HepG2 (cell line): Measurements from ENCODE around the gene CAPN15. TPM values are rescaled to one million over a fixed set of nuclear protein-coding genes. Genes with fewer than 3 reads are reported as not detected.

Experiments used
- HIVEP1 ChIP-seq: sonication (generic); formaldehyde crosslinking; IDR thresholded peaks from 2 replicates; pipeline ENCODE4 v1.4.0; 2020; ENCODE audit warnings: mild to moderate bottlenecking, missing genetic modification reagents
- MED13 ChIP-seq: sonication (generic); formaldehyde crosslinking; IDR thresholded peaks from 2 replicates; pipeline ENCODE4 v1.5.0; 2020; ENCODE audit warnings: missing genetic modification reagents
- MYC ChIP-seq: sonication (generic); formaldehyde crosslinking; IDR thresholded peaks from 2 replicates; pipeline ENCODE4 v1.9.0; 2021; ENCODE audit warnings: missing genetic modification reagents, borderline replicate concordance
- NFE2 ChIP-seq: sonication (generic); formaldehyde crosslinking; IDR thresholded peaks from 2 replicates; pipeline ENCODE4 v1.4.0; 2020; ENCODE audit warnings: missing genetic modification reagents
- NR1H2 ChIP-seq: sonication (generic); formaldehyde crosslinking; IDR thresholded peaks from 2 replicates; pipeline ENCODE4 v1.8.1; 2022; ENCODE audit warnings: low read depth, missing genetic modification reagents, borderline replicate concordance
- PPARG ChIP-seq: conservative IDR thresholded peaks from 2 replicates; pipeline ENCODE4 v1.6.1; 2016; ENCODE audit warnings: missing biosample characterization, missing genetic modification reagents
- SRSF9 ChIP-seq: fragments of 200-400 bp; formaldehyde crosslinking; IDR thresholded peaks from 2 replicates; pipeline ENCODE4 v1.6.1; 2018; ENCODE audit warnings: borderline replicate concordance, mild to moderate bottlenecking, low read depth, low read length; ENCODE audit not compliant: insufficient read depth, poor library complexity, severe bottlenecking
- TBX2 ChIP-seq: sonication (generic); formaldehyde crosslinking; IDR thresholded peaks from 2 replicates; pipeline ENCODE4 v1.5.0; 2020; ENCODE audit warnings: missing genetic modification reagents, mild to moderate bottlenecking, borderline replicate concordance
- ZBTB7B ChIP-seq: sonication (generic); formaldehyde crosslinking; IDR thresholded peaks from 2 replicates; pipeline ENCODE4 v1.4.0; 2020; ENCODE audit warnings: missing genetic modification reagents
- ZFP36L2 ChIP-seq: sonication (generic); formaldehyde crosslinking; IDR thresholded peaks from 2 replicates; pipeline ENCODE4 v1.4.0; 2020; ENCODE audit warnings: missing genetic modification reagents
- ZNF317 ChIP-seq: sonication (generic); formaldehyde crosslinking; IDR thresholded peaks from 2 replicates; pipeline ENCODE4 v1.5.0; 2020; ENCODE audit warnings: mild to moderate bottlenecking, missing genetic modification reagents
- ZNF629 ChIP-seq: sonication (generic); formaldehyde crosslinking; conservative IDR thresholded peaks from 2 replicates; pipeline ENCODE4 v1.5.0; 2020; ENCODE audit warnings: missing genetic modification reagents
- ZNF652 ChIP-seq: IDR thresholded peaks from 2 replicates; pipeline ENCODE4 v1.6.1; 2016; ENCODE audit warnings: low read depth, borderline replicate concordance
- ZNF703 ChIP-seq: sonication (generic); formaldehyde crosslinking; IDR thresholded peaks from 2 replicates; pipeline ENCODE4 v1.5.1; 2020; ENCODE audit warnings: missing genetic modification reagents, mild to moderate bottlenecking, moderate library complexity, borderline replicate concordance
- ZNF766 ChIP-seq: sonication (generic); formaldehyde crosslinking; IDR thresholded peaks from 2 replicates; pipeline ENCODE4 v1.5.0; 2020; ENCODE audit warnings: missing genetic modification reagents, borderline replicate concordance
- ZNF790 ChIP-seq: sonication (generic); formaldehyde crosslinking; IDR thresholded peaks from 2 replicates; pipeline ENCODE4 v1.8.0; 2022; ENCODE audit warnings: missing genetic modification reagents, mild to moderate bottlenecking, borderline replicate concordance
- polyA plus RNA-seq, 8 experiments: library from polyadenylated mRNA; depleted of rRNA in 3 of 8; stranded (reverse) in 7 of 8; unstranded in 1 of 8; fragments of >200 nt; fragmentation: Illumina TruSeq in 4 of 8; extraction: Trizol in 4 of 8; gene quantifications; 2 replicates each; pipeline versions ENCODE4 v1.2.1 to v1.2.3, GENCODE V29; 2011 to 2016; ENCODE audit warnings: low read depth in 4 of 8, missing spikeins in 1 of 8, mixed read lengths in 1 of 8; ENCODE audit not compliant: insufficient read depth in 1 of 8
- total RNA-seq, 5 experiments: library from RNA; depleted of rRNA; stranded (reverse); fragments of >200 nt; fragmentation: Illumina TruSeq; extraction: Trizol; gene quantifications; 2 replicates each; pipeline ENCODE4 v1.2.3, GENCODE V29; 2016; ENCODE audit warnings: low read depth in 1 of 5
- TF ChIP-seq, protein P1 (sequence below): sonication (generic); formaldehyde crosslinking; IDR thresholded peaks from 2 replicates; pipeline ENCODE4 v1.4.0; 2020; ENCODE audit warnings: missing genetic modification reagents, borderline replicate concordance
- TF ChIP-seq, protein P2 (sequence below): sonication (generic); formaldehyde crosslinking; IDR thresholded peaks from 2 replicates; pipeline ENCODE4 v1.9.0; 2021; ENCODE audit warnings: missing genetic modification reagents, mild to moderate bottlenecking, borderline replicate concordance
- TF ChIP-seq, protein P3 (sequence below): IDR thresholded peaks from 2 replicates; pipeline ENCODE4 v1.6.1; 2016; ENCODE audit warnings: missing biosample characterization, missing genetic modification reagents, low read depth
- TF ChIP-seq, protein P4 (sequence below): sonication (generic); formaldehyde crosslinking; conservative IDR thresholded peaks from 2 replicates; pipeline ENCODE4 v1.4.0; 2020; ENCODE audit warnings: missing genetic modification reagents
- TF ChIP-seq, protein P5 (sequence below): sonication (generic); formaldehyde crosslinking; IDR thresholded peaks from 2 replicates; pipeline ENCODE4 v1.8.0; 2022; ENCODE audit warnings: missing genetic modification reagents, mild to moderate bottlenecking, moderate library complexity, borderline replicate concordance

CAPN15 gene
- total and polyA plus RNA-seq, 2 of the 13 experiments (the other 11 are each of a cell fraction or from before 2014, with no cell fraction given), result 14.9 to 24.5 TPM

DNA sequence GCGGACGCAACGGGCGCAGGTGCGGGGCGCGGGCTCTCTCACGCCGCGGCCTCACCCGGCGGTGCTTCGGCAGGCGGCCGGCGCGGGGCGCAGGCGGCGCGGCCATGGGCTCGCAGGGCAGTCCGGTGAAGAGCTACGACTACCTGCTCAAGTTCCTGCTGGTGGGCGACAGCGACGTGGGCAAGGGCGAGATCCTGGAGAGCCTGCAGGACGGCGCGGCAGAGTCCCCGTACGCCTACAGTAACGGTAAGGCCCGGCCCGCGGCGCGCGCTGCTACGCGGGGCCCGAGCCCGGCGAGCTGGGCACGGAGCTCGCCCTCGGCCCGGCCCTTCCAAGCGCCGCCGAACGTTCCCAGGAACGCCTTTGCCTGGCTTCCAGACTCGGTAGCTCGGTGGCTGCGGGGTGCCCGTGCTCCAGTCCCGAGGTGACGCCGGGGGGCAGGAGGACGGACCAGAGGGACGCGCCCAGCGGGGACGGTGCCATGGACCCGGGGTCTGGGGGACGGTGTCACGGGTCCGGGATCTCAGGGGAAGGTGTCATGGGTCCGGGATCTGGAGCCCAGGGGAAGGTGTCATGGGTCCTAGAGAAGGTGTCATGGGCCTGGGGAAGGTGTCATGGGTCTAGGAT is 62.8 kb downstream of the CAPN15 start (continued):
- TF ChIP-seq ZNF703 (CRISPR knock-in tag), result 0 out of 2 replicates have a peak, but pooled peaks have one; percentile 53
- TF ChIP-seq ZNF317 (CRISPR knock-in tag), result no peak
- TF ChIP-seq SRSF9, result no peak
- TF ChIP-seq ZFP36L2 (CRISPR knock-in tag), result no peak
- TF ChIP-seq, protein P1, sequence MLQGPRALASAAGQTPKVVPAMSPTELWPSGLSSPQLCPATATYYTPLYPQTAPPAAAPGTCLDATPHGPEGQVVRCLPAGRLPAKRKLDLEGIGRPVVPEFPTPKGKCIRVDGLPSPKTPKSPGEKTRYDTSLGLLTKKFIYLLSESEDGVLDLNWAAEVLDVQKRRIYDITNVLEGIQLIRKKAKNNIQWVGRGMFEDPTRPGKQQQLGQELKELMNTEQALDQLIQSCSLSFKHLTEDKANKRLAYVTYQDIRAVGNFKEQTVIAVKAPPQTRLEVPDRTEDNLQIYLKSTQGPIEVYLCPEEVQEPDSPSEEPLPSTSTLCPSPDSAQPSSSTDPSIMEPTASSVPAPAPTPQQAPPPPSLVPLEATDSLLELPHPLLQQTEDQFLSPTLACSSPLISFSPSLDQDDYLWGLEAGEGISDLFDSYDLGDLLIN (CRISPR knock-in tag), result no peak
- TF ChIP-seq HIVEP1, result no peak
- no peak for TF ChIP-seq ZNF652
- TF ChIP-seq, protein P2, sequence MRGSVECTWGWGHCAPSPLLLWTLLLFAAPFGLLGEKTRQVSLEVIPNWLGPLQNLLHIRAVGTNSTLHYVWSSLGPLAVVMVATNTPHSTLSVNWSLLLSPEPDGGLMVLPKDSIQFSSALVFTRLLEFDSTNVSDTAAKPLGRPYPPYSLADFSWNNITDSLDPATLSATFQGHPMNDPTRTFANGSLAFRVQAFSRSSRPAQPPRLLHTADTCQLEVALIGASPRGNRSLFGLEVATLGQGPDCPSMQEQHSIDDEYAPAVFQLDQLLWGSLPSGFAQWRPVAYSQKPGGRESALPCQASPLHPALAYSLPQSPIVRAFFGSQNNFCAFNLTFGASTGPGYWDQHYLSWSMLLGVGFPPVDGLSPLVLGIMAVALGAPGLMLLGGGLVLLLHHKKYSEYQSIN (CRISPR knock-in tag), result no peak
- TF ChIP-seq, protein P3, sequence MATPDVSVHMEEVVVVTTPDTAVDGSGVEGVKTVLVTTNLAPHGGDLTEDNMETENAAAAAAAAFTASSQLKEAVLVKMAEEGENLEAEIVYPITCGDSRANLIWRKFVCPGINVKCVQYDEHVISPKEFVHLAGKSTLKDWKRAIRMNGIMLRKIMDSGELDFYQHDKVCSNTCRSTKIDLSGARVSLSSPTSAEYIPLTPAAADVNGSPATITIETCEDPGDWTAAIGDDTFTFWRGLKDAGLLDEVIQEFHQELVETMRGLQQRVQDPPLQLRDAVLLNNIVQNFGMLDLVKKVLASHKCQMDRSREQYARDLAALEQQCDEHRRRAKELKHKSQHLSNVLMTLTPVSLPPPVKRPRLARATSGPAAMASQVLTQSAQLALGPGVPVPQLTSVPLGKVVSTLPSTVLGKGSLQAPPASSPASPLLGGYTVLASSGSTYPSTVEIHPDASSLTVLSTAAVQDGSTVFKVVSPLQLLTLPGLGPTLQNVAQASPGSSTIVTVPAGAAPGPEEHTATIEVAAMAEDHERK (CRISPR knock-in tag), result no peak
- peak; percentile 49; the same call in 1 of the 2 replicates for TF ChIP-seq ZNF790 (CRISPR knock-in tag)
- TF ChIP-seq, protein P4, sequence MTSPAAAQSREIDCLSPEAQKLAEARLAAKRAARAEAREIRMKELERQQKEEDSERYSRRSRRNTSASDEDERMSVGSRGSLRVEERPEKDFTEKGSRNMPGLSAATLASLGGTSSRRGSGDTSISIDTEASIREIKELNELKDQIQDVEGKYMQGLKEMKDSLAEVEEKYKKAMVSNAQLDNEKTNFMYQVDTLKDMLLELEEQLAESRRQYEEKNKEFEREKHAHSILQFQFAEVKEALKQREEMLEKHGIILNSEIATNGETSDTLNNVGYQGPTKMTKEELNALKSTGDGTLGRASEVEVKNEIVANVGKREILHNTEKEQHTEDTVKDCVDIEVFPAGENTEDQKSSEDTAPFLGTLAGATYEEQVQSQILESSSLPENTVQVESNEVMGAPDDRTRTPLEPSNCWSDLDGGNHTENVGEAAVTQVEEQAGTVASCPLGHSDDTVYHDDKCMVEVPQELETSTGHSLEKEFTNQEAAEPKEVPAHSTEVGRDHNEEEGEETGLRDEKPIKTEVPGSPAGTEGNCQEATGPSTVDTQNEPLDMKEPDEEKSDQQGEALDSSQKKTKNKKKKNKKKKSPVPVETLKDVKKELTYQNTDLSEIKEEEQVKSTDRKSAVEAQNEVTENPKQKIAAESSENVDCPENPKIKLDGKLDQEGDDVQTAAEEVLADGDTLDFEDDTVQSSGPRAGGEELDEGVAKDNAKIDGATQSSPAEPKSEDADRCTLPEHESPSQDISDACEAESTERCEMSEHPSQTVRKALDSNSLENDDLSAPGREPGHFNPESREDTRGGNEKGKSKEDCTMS (CRISPR knock-in tag), result no peak
- peak; percentile 13; the same call in 1 of the 2 replicates for TF ChIP-seq MYC (CRISPR knock-in tag)
- peak; percentile 76; the same call in 1 of the 2 replicates for TF ChIP-seq ZNF766 (CRISPR knock-in tag)
- TF ChIP-seq NFE2, result no peak
- TF ChIP-seq TBX2 (CRISPR knock-in tag), result 0 out of 2 replicates have a peak, but pooled peaks have one; percentile 12
- no peak for TF ChIP-seq ZBTB7B
- TF ChIP-seq MED13, result no peak
- no peak for TF ChIP-seq ZNF629 (CRISPR knock-in tag)
- no peak for TF ChIP-seq PPARG
- TF ChIP-seq NR1H2 (CRISPR knock-in tag), result no peak
- TF ChIP-seq, protein P5, sequence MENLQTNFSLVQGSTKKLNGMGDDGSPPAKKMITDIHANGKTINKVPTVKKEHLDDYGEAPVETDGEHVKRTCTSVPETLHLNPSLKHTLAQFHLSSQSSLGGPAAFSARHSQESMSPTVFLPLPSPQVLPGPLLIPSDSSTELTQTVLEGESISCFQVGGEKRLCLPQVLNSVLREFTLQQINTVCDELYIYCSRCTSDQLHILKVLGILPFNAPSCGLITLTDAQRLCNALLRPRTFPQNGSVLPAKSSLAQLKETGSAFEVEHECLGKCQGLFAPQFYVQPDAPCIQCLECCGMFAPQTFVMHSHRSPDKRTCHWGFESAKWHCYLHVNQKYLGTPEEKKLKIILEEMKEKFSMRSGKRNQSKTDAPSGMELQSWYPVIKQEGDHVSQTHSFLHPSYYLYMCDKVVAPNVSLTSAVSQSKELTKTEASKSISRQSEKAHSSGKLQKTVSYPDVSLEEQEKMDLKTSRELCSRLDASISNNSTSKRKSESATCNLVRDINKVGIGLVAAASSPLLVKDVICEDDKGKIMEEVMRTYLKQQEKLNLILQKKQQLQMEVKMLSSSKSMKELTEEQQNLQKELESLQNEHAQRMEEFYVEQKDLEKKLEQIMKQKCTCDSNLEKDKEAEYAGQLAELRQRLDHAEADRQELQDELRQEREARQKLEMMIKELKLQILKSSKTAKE (CRISPR knock-in tag), result no peak
